OCI-LY1 (cell line): ENCODE data around the gene MYO1D.

Experiments used
- EZH2 ChIP-seq: fragments of 200-600 bp; sonication (generic), shearing (Covaris generic); IDR thresholded peaks from 2 replicates; pipeline ENCODE4 v1.8.0; 2017; ENCODE audit warnings: borderline replicate concordance, mixed run types, mild to moderate bottlenecking, antibody characterized with exemption, low read length, moderate library complexity, mixed read lengths
- TF ChIP-seq, protein P1 (sequence below): fragments of 200-600 bp; sonication (generic), shearing (Covaris generic); IDR thresholded peaks from 2 replicates; pipeline ENCODE4 v1.5.1; 2017; ENCODE audit warnings: mild to moderate bottlenecking, antibody characterized with exemption, low read length, moderate library complexity, mixed read lengths

DNA sequence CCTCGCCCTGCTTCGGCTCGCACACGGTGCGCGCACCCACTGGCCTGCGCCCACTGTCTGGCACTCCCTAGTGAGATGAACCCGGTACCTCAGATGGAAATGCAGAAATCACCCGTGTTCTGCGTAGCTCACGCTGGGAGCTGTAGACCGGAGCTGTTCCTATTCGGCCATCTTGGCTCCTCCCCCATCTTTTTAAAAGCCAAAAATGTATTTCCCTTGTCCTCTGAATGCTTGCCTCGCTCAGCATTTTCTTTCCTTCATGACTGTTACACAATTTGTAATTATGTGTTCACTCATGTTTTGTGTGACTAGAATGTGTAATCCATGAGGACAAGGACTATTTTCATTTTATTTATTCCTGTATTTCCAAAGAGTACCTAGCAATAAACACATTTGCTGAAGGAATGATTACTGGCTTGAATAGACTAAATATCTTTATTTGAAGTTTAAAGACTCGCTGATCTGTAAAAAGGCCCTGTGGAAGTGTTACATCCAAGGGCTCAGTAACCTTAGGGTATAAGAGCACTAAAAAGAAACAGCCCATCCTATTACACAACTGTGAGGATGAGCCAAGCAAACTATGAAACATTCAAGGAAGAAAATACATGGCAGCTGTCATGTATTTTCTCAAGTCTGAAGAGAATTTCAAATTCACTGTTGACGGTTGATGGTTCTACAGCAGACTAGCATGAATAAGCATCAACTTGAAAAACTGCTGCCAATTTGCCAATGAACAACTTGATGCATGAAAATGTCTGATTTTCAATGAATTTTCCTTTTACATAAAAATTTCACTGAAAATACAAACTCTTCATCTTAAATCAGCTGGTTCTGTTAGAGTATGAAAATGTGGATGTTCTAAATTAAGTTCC lies 192.6 kb downstream of the MYO1D start:
- no peak for TF ChIP-seq EZH2
- TF ChIP-seq, protein P1, sequence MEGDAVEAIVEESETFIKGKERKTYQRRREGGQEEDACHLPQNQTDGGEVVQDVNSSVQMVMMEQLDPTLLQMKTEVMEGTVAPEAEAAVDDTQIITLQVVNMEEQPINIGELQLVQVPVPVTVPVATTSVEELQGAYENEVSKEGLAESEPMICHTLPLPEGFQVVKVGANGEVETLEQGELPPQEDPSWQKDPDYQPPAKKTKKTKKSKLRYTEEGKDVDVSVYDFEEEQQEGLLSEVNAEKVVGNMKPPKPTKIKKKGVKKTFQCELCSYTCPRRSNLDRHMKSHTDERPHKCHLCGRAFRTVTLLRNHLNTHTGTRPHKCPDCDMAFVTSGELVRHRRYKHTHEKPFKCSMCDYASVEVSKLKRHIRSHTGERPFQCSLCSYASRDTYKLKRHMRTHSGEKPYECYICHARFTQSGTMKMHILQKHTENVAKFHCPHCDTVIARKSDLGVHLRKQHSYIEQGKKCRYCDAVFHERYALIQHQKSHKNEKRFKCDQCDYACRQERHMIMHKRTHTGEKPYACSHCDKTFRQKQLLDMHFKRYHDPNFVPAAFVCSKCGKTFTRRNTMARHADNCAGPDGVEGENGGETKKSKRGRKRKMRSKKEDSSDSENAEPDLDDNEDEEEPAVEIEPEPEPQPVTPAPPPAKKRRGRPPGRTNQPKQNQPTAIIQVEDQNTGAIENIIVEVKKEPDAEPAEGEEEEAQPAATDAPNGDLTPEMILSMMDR: no peak
